MM.1S (cell line): ENCODE data around the gene CLDND1.

Source experiments
- DNase-seq: peaks from one replicate; pipeline ENCODE4 v3.0.0-alpha.2; 2015
- H2AFZ ChIP-seq: fragments of 300-600 bp; sonication (generic); 2 replicates; pipeline ENCODE4 v1.6.0; 2016; ENCODE audit warnings: antibody characterized with exemption, low read length
- H3F3A ChIP-seq: fragments of 300-600 bp; sonication (generic); 2 replicates; pipeline ENCODE4 v1.6.1; 2016; ENCODE audit warnings: mild to moderate bottlenecking, antibody characterized with exemption, low read length, moderate library complexity, mixed read lengths; ENCODE audit not compliant: insufficient read depth
- H3K27ac ChIP-seq: fragments of 300-600 bp; sonication (generic); 2 replicates; pipeline ENCODE4 v1.5.1; 2016; ENCODE audit warnings: mild to moderate bottlenecking, low read length
- H3K27me3 ChIP-seq: fragments of 300-600 bp; sonication (generic); replicated peaks from 2 replicates; pipeline ENCODE4 v1.6.0; 2016; ENCODE audit warnings: low read length; ENCODE audit not compliant: insufficient read depth
- H3K36me3 ChIP-seq: fragments of 300-600 bp; sonication (generic); replicated peaks from 2 replicates; pipeline ENCODE4 v1.6.1; 2016; ENCODE audit warnings: mild to moderate bottlenecking, low read length, mixed read lengths; ENCODE audit not compliant: insufficient read depth
- H3K4me1 ChIP-seq: fragments of 300-600 bp; sonication (generic); 2 replicates; pipeline ENCODE4 v1.6.1; 2016; ENCODE audit warnings: low read length, mixed read lengths
- H3K4me2 ChIP-seq: fragments of 300-600 bp; sonication (generic); 2 replicates; pipeline ENCODE4 v1.6.0; 2016; ENCODE audit warnings: low read depth, low read length
- H3K4me3 ChIP-seq: fragments of 300-600 bp; sonication (generic); 2 replicates; pipeline ENCODE4 v1.5.1; 2016; ENCODE audit warnings: low read length, mixed read lengths
- H3K79me2 ChIP-seq: fragments of 300-600 bp; sonication (generic); 2 replicates; pipeline ENCODE4 v1.6.1; 2016; ENCODE audit warnings: mixed run types, low read length, mixed read lengths
- H3K9ac ChIP-seq: fragments of 300-600 bp; sonication (generic); 2 replicates; pipeline ENCODE4 v1.6.1; 2016; ENCODE audit warnings: low read length, mixed read lengths
- H3K9me2 ChIP-seq: fragments of 300-600 bp; sonication (generic); replicated peaks from 2 replicates; pipeline ENCODE4 v1.6.1; 2016; ENCODE audit warnings: mild to moderate bottlenecking, low read length, mixed read lengths; ENCODE audit not compliant: insufficient read depth
- H3K9me3 ChIP-seq: fragments of 300-600 bp; sonication (generic); replicated peaks from 2 replicates; pipeline ENCODE4 v1.6.1; 2016; ENCODE audit warnings: mild to moderate bottlenecking, low read length, mixed read lengths; ENCODE audit not compliant: insufficient read depth
- H4K20me1 ChIP-seq: fragments of 300-600 bp; sonication (generic); 2 replicates; pipeline ENCODE4 v1.6.1; 2016; ENCODE audit warnings: mild to moderate bottlenecking, low read length, moderate library complexity, mixed read lengths; ENCODE audit not compliant: insufficient read depth
- CTCF ChIP-seq: fragments of 300-600 bp; sonication (generic); IDR thresholded peaks from 2 replicates; pipeline ENCODE4 v1.5.1; 2016; ENCODE audit warnings: antibody characterized with exemption, low read length, mixed read lengths
- EZH2 ChIP-seq: fragments of 300-600 bp; sonication (generic); optimal IDR thresholded peaks from 2 replicates; pipeline ENCODE3; 2017; ENCODE audit warnings: low read depth, mild to moderate bottlenecking, antibody characterized with exemption, low read length, mixed read lengths
- EZH2phosphoT487 ChIP-seq: fragments of 300-600 bp; sonication (generic); IDR thresholded peaks from 2 replicates; pipeline ENCODE4 v1.6.1; 2018; ENCODE audit warnings: antibody characterized with exemption, low read length

The CLDND1 gene

GRCh38 chr3:98501270-98501669 lies 21.4 kb downstream of the CLDND1 start:
- no peaks in the 10 kb centered on the region for H3F3A ChIP-seq
- H3K27me3 ChIP-seq: no peaks in the 10 kb centered on the region
- H3K4me2 ChIP-seq: no peak overlapping the region
- H3K9ac ChIP-seq: no peak overlapping the region
- H3K9me3 ChIP-seq: no peaks in the 10 kb centered on the region
- no peak overlapping the region for H3K4me3 ChIP-seq
- no peak overlapping the region for H3K27ac ChIP-seq
- no peak for DNase-seq
- no peaks in the 10 kb centered on the region for H4K20me1 ChIP-seq
- no peaks in the 10 kb centered on the region for H3K4me1 ChIP-seq
- H3K9me2 ChIP-seq: no peaks in the 10 kb centered on the region
- H2AFZ ChIP-seq: no peak overlapping the region
- H3K36me3 ChIP-seq: no peaks in the 10 kb centered on the region
- H3K79me2 ChIP-seq: no peaks in the 10 kb centered on the region
- TF ChIP-seq EZH2: no peak
- no peak for TF ChIP-seq CTCF
- no peak for TF ChIP-seq EZH2phosphoT487

- no peak for DNase-seq
- no peaks in the 10 kb centered on the region for H3K4me1 ChIP-seq
- H3K4me2 ChIP-seq: no peak overlapping the region
- no peaks in the 10 kb centered on the region for H3F3A ChIP-seq
- no peaks in the 10 kb centered on the region for H3K36me3 ChIP-seq
- H3K9me2 ChIP-seq: no peaks in the 10 kb centered on the region
- H3K4me3 ChIP-seq: no peak overlapping the region
- H3K9ac ChIP-seq: no peak overlapping the region
- H4K20me1 ChIP-seq: no peaks in the 10 kb centered on the region
- no peak overlapping the region for H2AFZ ChIP-seq
- H3K79me2 ChIP-seq: no peaks in the 10 kb centered on the region
- TF ChIP-seq EZH2phosphoT487: no peak
- no peak for TF ChIP-seq EZH2
- no peak for TF ChIP-seq CTCF
- no peaks in the 10 kb centered on the region for H3K9me3 ChIP-seq
- H3K27me3 ChIP-seq: no peaks in the 10 kb centered on the region
- H3K27ac ChIP-seq: no peak overlapping the region
Observed at GRCh38 chr3:98500019-98500418, 22.7 kb downstream of the CLDND1 start.

GRCh38 chr3:98497381-98497780 lies 25.3 kb downstream of the CLDND1 start, which contains the start of gene OR5K2:
Gene OR5K2 (plus strand): TSS chr3:98497681. CDS start chr3:98497681, 0 bp downstream.
- TF ChIP-seq EZH2phosphoT487 (no peak), EZH2 (no peak), CTCF (no peak)
- no peak for DNase-seq
- no peaks in the 10 kb centered on the region for H3F3A ChIP-seq
- no peaks in the 10 kb centered on the region for H3K79me2 ChIP-seq
- no peaks in the 10 kb centered on the region for H3K9me2 ChIP-seq
- no peaks in the 10 kb centered on the region for H3K9me3 ChIP-seq
- no peak within 1 kb of the TSS for H3K27ac ChIP-seq
- no peaks in the 10 kb centered on the region for H3K27me3 ChIP-seq
- H3K4me3 ChIP-seq: no peak within 1 kb of the TSS
- H3K9ac ChIP-seq: no peak within 1 kb of the TSS
- no peaks in the 10 kb centered on the region for H3K4me1 ChIP-seq
- no peaks in the 10 kb centered on the region for H4K20me1 ChIP-seq
- no peak within 1 kb of the TSS for H2AFZ ChIP-seq
- no peaks in the 10 kb centered on the region for H3K36me3 ChIP-seq
- no peak within 1 kb of the TSS for H3K4me2 ChIP-seq
